Measurements from ENCODE around the gene PSAP. TPM values are rescaled to one million over a fixed set of nuclear protein-coding genes. Genes with fewer than 3 reads are reported as not detected.

The PSAP gene
- total RNA-seq, 2 donors from 2014 or later: 517 to 807 TPM

DNA sequence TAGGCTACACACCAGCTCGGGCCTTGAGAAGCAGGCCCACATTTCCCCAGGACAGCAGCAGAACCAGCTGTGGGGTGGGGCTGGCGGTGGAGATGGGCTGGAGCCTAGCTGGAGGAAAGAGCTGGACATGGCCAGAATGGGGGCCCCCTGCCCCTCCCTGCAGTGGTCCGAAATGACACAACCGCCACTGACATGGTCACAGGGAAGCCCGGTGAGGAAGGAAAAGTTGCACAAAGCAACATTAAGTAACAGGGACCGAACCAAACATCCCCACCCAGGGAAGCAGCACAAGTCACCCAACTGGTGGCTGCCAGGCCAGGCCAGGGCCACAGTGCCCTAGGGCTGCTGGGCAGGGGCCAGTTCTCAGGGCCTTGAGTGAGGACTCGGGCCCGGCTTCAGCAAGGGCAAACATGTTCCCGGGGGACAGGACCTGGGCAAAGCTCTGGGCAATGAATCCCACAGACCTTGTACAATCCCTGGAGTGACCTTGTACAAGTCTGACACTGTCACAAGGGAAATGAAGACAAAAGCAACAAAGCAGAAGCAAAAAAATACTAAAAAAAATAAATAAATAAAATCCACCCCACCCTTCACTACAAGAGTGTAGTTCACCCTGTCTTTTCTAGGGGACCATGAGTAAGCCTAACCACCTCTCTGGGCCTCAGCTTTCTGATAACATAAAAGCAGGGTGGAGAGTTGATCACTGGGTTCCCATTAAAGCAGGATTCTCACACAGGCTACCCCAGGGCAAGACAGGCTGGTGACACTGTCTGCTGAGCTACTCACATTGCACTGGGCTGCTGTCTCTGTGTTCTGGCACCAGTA lies 33.0 kb downstream of the PSAP start:
- intact Hi-C loops (cut with DNase I, micrococcal nuclease): loop anchor here (10.0 kb wide), 1 partner anchor 503 kb away; the partner anchor contains the start of gene SLC29A3 (in 2 of the 2)
- ATAC-seq: no peak
- DNase-seq: no peak

DNA sequence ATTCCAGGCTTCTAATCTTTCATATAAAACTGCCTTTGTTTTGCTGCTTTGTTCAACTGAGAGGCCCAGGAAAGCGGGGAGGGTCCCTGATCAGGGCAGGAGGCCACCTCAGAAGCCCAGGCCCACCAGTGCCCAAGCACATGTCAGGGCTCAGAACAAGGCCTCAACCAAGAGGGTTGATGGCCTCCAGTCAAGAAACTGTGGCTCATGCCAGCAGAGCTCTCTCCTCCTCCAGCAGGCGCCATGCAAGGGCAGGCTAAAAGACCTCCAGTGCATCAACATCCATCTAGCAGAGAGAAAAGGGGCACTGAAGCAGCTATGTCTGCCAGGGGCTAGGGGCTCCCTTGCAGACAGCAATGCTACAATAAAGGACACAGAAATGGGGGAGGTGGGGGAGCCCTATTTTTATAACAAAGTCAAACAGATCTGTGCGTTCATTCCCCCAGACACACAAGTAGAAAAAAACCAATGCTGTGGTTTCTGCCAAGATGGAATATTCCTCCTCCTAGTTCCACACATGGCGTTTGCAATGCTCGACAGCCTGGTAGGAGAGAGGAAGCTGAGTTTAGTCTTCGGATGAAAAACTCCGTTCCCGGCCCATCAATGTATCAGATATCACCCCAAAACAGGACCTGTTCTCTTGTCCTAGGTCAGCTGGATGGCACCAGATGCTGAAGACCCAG lies 34.0 kb downstream of the PSAP start:
- ATAC-seq: no peak
- no peak for DNase-seq
- intact Hi-C loops (cut with DNase I, micrococcal nuclease): loop anchor here (10.0 kb wide), 1 partner anchor 502 kb away; the partner anchor contains the start of gene SLC29A3 (in 2 of the 2)

DNA sequence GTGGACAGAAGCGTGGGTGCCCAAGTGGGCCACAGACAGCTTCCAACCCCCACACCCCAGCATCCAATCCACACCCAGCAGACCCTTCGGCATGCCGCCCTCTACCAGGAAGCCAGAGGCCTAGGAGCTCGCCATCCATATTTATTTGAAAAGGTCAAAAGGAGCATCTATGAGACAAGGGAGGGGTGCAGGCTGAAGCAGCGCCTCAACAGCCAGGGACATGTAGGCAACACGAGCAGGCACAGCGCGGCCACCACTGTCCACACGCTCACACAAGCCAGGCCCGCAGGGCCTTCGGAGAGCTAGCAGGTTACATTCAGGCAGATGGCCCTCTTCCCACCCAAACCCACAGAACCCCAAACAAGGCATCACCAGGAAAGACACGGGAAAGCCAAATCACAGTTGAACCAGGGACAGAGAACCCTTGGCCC lies 34.6 kb downstream of the PSAP start:
- no peak for DNase-seq
- intact Hi-C loops (cut with DNase I, micrococcal nuclease): loop anchor here (10.0 kb wide), 1 partner anchor 502 kb away; the partner anchor contains the start of gene SLC29A3 (in 2 of the 2)
- ATAC-seq: no peak

DNA sequence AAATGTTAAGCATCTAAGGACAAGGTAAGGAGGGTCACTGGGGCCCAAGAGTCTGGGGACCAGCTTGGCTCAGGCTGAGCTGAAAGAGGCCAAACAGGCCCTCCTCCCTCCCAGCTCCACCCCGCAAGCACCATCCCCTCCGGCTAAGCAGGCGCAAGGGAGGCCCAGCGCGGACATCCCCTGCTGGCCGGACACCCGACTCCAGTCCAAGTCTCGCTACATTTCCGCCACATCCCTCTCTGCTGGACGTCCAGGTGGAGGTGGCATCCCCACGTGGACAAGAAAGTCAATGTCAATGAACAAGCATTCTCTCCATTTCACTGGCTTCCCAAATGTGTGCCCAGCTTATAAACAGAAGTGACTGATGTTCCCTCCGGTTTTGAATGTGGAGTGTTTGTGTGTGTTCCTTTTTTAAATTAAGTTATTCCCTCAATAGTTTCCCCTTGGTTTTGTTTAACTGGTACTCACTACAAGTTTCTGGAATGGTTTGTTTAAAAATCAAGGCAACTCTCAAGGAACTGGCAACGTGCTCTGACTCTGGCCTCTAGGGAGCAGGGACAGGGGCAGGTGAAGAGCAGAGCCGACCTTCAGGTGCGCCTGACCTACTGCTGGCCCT lies 35.4 kb downstream of the PSAP start:
- ATAC-seq (no peak), DNase-seq (no peak)
- intact Hi-C loops (cut with DNase I, micrococcal nuclease): loop anchor here (10.0 kb wide), 1 partner anchor 501 kb away; the partner anchor contains the start of gene SLC29A3 (in 2 of the 2)

DNA sequence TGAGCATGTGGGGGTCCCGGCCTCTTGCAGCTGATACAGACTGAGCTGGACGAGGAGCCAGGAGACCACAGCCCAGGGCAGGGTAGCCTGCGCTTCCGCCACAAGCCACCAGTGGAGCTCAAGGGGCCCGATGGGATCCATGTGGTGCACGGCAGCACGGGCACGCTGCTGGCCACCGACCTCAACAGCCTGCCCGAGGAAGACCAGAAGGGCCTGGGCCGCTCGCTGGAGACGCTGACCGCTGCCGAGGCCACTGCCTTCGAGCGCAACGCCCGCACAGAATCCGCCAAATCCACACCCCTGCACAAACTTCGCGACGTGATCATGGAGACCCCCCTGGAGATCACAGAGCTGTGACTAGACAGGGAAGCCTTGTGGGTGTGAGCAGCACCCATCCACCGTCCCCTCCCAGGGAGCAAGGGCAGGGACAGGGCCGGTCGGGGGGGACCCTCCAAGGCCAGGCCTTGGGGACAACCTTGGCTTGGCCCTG lies 36.1 kb downstream of the PSAP start:
- no peak for ATAC-seq
- intact Hi-C loops (cut with DNase I, micrococcal nuclease): loop anchor here (5.0 to 10.0 kb wide), 2 partner anchors 433 to 500 kb away; partner anchors contain the start of gene SLC29A3 (in 2 of the 2)
- no peak for DNase-seq

DNA sequence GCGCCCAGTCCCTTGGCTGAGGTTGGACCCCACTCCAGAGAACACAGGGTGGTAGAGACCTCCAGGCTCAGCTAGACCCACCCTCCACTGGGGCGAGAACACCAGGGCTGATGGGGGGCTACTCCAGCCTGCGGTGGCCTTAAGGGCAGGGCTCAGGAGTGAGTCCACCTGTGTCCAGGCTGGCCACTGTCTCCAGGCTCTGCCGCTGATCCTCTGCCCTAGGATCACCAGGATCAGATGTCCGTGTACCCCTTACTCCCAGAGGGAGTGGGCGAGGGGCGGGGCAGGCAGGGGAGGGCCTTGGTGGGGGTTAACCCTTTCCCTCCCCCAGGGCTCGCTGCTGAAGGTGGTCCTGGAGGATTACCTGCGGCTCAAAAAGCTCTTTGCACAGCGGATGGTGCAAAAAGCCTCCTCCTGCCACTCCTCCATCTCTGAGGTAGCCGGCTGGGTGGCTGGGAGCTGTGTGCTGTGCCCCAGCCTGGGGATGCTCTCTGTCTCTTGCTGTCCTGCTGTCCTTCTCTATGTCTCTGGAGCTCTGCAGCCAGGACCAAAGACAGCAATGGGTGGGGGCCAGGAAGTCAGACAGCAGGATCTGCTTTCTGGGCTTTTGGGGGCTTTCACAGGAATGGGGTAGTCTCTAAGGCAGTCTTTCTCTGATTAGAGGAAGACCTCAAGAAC lies 38.0 kb downstream of the PSAP start:
- DNase-seq (no peak), ATAC-seq (peak; percentile 2)
- intact Hi-C loops (cut with DNase I, micrococcal nuclease): loop anchor here (5.0 to 10.0 kb wide), 2 partner anchors 431 to 498 kb away; partner anchors contain the start of gene SLC29A3 (in 2 of the 2)

DNA sequence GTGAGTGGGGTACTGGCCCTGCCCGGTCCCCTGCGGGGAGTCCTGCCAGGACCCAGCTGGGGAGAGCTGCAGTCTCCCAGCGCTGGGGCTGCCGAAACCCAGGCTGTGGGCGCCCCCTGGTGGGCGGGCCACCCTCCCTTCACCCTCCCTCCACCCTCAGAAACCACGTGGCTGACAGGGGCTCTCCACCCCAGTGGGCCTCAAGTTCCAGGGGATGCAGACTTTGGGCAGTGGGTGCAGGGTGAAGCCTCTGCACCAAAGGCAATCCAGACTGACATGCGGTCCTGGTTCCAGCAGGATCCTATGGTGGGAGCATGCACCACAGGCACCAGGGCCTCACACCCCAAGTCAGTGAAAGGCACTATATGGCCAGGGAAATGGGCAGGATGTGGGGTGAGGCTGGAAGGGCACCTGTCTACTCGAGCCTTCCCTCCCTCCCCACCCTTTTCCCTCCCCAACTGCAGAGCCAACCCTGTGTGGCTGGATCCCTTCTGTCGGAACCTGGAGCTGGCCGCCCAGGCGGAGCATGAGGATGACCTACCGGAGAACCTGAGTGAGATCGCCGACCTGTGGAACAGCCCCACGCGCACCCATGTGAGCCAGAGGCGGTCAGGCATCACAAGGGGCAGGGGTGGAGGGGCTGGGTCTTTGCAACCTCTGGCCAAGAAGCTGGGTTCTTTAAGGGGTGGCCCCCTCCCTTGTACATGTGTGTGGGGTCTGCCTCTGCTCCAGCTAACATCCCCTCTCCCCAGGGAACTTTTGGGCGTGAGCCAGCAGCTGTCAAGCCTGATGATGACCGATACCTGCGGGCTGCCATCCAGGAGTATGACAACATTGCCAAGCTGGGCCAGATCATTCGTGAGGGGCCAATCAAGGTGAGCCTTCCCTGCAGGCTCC lies 38.8 kb downstream of the PSAP start:
- intact Hi-C loops (cut with DNase I, micrococcal nuclease): loop anchor here (5.0 to 10.0 kb wide), 2 partner anchors 430 to 497 kb away; partner anchors contain the start of gene SLC29A3 (in 2 of the 2)
- ATAC-seq: peak; percentile 89
- DNase-seq: peak; percentile 53 to 82

DNA sequence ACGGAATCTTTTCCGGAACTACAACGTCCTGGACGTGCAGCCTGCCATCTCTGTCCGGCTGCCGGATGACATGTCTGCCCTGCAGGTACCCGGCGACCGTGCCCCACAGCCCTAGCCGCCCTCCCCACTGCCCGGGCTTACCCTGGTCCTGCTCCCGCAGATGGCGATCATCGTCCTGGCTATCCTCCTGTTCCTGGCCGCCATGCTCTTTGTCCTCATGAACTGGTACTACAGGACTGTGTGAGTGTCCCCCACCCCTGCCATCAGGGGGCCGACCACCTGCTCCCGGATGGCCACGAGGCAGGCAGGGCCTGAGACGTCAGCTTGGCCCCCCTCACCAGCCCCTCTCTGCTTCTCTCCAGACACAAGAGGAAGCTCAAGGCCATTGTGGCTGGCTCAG lies 39.7 kb downstream of the PSAP start:
- intact Hi-C loops (cut with DNase I, micrococcal nuclease): loop anchor here (5.0 to 10.0 kb wide), 2 partner anchors 429 to 497 kb away; partner anchors contain the start of gene SLC29A3 (in 2 of the 2)
- DNase-seq (no peak), ATAC-seq (no peak)

DNA sequence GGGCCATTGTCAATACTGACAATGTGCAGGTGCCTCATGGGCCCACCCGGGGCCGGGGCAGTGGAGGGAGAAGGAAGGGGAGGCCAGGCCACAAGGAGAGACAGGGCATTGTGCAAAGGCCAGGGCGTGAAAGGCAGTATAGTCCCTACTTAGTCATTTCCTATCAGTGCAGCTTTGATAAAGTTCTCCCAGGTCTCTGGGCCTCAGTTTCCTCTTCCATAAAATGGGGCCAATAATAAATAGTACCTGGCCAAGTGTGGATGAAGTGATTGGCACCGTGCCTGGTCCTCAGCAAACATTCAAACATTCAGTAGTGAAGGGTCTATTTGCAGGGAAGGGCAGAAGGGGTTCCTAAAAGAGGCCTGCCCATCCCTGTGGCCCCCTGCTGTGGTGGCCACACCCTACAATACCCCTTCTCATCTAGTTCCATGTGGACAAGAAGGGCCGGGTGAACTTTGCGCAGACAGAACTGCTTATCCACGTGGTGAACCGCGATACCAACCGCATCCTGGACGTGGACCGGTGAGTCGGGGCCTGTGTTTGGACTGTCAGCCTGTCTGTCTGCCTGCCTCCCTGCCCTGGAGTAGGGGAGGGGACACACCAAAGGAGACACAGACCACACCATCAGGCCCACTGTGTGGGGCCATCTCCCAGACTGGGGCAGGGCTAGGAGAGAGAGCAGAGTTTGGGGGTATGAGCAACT lies 40.9 kb downstream of the PSAP start:
- DNase-seq: no peak
- no peak for ATAC-seq
- intact Hi-C loops (cut with DNase I, micrococcal nuclease): loop anchor here (5.0 to 10.0 kb wide), 2 partner anchors 428 to 495 kb away; partner anchors contain the start of gene SLC29A3 (in 2 of the 2)

DNA sequence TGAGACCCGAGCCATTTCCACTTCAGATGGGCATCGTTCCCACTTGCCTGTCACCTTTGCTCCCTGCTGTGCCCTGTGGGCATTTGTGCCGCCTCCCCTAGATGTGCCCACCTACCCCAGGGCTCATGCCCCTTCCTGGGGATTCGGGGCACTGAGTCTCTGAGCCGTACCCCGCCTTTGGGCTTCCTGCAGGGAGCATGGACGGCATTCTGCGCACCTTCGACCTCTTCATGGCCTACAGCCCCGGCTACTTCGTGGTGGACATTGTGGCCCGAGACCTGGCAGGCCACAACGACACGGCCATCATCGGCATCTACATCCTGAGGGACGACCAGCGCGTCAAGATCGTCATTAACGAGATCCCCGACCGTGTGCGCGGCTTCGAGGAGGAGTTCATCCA lies 41.4 kb downstream of the PSAP start:
- DNase-seq (no peak), ATAC-seq (no peak)
- intact Hi-C loops (cut with DNase I, micrococcal nuclease): loop anchor here (5.0 to 10.0 kb wide), 2 partner anchors 427 to 495 kb away; partner anchors contain the start of gene SLC29A3 (in 2 of the 2)

DNA sequence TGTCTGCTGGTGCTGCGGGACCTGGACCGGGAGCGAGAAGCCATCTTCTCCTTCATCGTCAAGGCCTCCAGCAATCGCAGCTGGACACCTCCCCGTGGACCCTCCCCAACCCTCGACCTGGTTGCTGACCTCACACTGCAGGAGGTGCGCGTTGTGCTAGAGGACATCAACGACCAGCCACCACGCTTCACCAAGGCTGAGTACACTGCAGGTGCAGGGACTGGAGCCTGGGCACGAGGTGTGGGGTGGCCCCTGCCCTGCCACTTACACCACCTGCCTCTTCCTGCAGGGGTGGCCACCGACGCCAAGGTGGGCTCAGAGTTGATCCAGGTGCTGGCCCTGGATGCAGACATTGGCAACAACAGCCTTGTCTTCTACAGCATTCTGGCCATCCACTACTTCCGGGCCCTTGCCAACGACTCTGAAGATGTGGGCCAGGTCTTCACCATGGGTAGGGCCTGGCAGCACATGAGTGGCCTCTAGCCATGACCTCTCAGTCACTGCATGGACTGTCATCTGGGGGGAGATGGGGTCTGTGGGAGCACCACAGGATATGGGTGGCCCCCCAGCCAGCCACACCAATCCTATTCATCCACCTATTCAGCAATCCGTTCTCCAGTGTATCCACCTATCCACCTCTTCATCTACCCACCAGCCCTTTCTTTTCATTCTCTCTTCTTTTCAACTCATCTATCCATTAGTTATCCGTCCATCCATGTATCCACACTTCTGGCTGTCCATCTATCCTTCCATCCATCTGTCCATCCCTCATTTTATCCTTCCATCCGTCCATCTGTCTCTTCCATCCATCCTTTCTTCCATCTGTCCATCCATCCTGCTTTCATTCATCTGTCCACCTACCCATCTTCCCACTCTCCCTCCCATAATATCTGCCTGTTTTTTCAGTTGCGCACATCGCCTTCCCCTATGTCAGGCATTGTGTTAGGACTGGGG lies 43.2 kb downstream of the PSAP start:
- DNase-seq: no peak
- intact Hi-C loops (cut with DNase I, micrococcal nuclease): no loop called here
- ATAC-seq: no peak

DNA sequence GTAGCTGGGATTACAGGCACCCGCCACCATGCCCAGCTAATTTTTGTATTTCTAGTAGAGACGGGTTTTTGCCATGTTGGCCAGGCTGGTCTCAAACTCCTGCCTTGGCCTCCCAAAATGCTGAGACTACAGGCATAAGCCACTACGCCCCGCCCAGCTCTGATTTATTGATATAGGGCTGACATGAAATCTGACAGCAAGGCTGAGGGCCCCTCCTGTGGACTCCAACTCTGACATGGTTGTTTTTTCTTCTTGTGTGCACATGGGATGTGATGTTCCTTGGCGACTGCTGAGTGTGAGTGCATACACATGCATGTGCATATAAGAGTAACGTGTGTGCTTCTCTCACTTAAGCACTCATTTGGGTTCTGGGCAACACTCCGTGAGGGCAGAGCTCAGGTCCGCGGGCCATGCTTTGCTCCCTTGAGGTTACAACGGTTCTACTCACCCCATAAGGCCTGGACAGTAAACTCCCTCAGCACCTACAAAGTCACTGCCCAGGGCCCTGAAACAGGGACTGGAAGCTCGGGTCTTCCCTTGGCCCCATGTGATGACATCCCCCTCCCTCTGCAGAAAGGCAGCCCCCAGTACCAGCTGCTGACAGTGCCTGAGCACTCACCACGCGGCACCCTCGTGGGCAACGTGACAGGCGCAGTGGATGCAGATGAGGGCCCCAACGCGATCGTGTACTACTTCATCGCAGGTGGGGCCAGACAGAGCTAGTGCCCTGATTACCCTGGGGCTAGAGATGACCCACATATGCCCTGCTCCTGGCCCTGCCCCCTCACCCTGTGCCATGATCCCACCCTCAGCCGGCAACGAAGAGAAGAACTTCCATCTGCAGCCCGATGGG lies 44.1 kb downstream of the PSAP start:
- intact Hi-C loops (cut with DNase I, micrococcal nuclease): no loop called here
- ATAC-seq: no peak
- no peak for DNase-seq

DNA sequence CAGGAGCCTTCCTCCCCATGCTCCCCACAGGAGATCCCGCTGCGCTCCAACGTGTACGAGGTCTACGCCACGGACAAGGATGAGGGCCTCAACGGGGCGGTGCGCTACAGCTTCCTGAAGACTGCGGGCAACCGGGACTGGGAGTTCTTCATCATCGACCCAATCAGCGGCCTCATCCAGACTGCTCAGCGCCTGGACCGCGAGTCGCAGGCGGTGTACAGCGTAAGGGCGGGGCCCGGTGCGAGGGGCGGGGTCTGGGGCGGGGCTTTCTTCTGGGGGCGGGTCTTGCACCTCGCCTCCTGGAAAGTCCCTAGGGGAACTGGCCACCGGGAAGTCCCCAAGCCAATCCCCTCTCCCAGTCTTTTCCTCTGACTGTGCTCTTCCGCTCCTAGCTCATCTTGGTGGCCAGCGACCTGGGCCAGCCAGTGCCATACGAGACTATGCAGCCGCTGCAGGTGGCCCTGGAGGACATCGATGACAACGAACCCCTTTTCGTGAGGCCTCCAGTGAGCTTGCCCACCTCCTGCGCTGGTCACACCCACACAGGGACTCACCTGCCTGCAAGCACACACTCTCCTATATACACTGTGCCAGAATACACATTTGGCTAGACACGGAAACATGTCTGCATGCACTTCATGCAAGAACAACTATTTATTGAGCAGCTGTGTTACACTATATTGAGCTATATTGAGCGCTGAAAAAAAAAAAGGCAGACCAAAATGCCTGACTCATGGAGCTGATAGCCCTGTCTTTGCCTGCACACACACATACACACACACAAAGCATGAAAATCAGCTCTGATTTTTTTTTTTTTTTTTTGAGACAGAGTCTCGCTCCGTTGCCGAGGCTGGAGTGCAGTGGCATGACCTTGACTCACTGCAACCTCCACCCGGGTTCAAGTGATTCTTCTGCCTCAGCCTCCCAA lies 45.0 kb downstream of the PSAP start:
- intact Hi-C loops (cut with DNase I, micrococcal nuclease): no loop called here

DNA sequence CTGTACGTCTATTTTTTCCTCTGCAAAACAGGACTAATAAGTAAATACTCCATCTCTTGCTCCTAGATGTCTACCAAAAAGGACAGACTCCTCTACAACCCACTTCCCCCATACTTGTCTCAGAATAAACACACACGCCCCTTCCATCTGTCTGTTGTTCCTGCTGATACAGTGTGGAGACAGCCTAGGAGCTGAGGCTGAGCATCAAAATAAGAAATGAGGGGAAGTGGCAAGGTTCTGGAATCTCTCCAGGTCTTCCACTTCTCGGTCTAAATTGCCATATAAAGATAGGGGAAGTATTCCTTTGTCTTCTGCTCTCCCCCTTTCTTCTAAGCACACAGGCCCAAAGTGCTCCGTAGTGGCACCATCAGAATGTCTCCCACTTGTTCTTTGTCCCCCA lies 47.0 kb downstream of the PSAP start:
- no peak for DNase-seq
- ATAC-seq: no peak
- intact Hi-C loops (cut with DNase I, micrococcal nuclease): no loop called here

More for the DNA sequence above, 45.0 kb downstream of the PSAP start:
- DNase-seq (peak; percentile 69 to 75), ATAC-seq (peak; percentile 91)

All from left colon (tissue), 2 donors.